COR-L47 (cell line): ENCODE data around the gene CUL2.
"Not testable (repeated sequence)": the region's sequence is repeated elsewhere in the genome, so short reads cannot be mapped to it uniquely, and the experiment has no call there.

Experiments used
- DNase-seq: peaks from one replicate; lab custom pipeline; 2025; lab: John Stamatoyannopoulos, UW

Gene CUL2

GRCh38 chr10:35019041-35020024 lies 70.8 kb downstream of the CUL2 start:
- DNase-seq, result no peak

- DNase-seq, result no peak
Measured at GRCh38 chr10:35017608-35018007, 72.5 kb downstream of the CUL2 start.

GRCh38 chr10:35015843-35016408 lies 74.2 kb downstream of the CUL2 start:
- DNase-seq, result no peak

DNA sequence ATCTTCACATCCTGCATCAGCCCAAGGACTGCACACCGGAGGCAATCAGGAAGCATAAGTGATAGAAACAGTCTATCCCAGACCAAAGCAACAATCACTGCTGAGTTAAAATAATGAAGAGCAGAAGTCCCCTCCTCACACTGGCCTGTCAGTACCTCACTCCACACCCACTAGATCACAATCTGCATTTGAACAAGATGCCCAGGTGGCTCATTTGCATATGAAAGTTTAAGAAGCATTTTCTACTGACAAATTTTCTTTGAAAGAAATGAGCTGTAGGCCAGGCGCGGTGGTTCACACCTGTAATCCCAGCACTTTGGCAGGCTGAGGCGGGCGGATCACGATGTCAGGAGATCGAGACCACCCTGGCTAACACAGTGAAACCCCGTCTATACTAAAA lies 77.4 kb downstream of the CUL2 start:
- DNase-seq, result no peak

GRCh38 chr10:35011771-35012191 lies 78.4 kb downstream of the CUL2 start:
- DNase-seq, result no peak

DNA sequence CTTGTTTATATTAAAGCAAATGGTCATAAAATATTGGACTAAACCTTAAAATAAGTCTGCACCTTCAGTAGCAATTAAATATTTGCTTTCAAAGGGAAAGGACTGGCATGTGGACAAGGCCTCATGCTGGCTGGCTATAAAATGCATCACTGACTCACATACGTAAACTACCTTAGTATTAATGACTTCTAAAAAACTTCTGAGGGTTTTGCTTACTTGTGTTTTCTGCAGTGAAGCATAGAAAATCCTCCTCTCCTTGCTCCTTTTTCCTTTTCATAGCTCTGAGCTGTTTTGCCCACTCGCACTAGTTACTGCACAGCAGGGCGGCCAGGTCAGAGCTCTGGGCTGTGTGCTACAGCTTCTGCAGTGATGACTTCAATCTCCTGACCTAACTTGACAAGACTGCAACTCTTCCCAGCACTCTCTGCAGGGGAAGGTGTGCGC lies 82.3 kb downstream of the CUL2 start:
- DNase-seq, result no peak

- DNase-seq, result no peak
Measured at GRCh38 chr10:35006836-35007235, 83.3 kb downstream of the CUL2 start.

- DNase-seq, result no peak
Measured at GRCh38 chr10:35005868-35006267, 84.3 kb downstream of the CUL2 start.

- DNase-seq, result no peak
Measured at GRCh38 chr10:35004651-35005050, 85.5 kb downstream of the CUL2 start.

- DNase-seq, result no peak
Measured at GRCh38 chr10:35003906-35004305, 86.2 kb downstream of the CUL2 start.

- no peak for DNase-seq
Measured at GRCh38 chr10:35000936-35001335, 89.2 kb downstream of the CUL2 start.

- DNase-seq, result no peak
Measured at GRCh38 chr10:34999532-34999931, 90.6 kb downstream of the CUL2 start.

DNA sequence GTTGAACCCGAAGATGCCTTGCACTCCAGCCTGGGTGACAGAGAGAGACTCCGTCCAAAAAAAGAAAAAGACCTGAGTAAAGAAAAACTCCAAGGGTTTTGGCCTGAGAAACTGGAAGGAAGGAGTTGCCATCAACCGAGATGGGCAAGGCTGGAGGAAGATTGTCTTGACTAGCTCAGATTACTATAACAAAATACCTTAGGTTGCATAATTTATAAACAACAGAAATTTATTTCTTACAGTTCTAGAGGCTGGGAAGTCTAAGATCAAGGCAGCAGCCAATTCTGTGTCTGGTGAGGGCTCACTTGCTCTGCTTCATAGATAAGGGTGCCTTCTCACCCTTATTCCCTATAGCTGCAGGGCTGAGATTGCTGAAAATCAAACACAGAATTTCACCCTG lies 91.2 kb downstream of the CUL2 start:
- DNase-seq, result no peak

- DNase-seq, result no peak
Measured at GRCh38 chr10:34996843-34997242, 93.3 kb downstream of the CUL2 start.

DNA sequence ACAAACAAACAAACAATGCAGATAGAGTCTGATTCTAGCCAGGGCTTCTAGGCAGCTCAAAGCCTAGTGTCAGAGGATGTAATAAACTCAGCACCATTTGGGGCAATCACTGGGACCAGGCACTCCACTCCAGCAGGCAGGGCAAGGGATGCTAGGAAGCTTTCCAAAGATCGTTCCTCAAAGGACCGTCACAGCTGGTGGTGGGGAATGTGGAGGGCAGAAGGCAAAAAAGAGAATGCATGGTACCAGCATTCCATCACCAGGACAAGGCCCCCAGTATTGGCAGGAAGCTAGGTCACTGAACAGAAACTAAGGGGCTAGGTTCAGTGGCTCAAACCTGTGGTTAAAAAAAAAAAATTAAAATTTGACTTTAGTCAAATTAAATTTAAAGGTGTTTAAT lies 94.2 kb downstream of the CUL2 start:
- no peak for DNase-seq

DNA sequence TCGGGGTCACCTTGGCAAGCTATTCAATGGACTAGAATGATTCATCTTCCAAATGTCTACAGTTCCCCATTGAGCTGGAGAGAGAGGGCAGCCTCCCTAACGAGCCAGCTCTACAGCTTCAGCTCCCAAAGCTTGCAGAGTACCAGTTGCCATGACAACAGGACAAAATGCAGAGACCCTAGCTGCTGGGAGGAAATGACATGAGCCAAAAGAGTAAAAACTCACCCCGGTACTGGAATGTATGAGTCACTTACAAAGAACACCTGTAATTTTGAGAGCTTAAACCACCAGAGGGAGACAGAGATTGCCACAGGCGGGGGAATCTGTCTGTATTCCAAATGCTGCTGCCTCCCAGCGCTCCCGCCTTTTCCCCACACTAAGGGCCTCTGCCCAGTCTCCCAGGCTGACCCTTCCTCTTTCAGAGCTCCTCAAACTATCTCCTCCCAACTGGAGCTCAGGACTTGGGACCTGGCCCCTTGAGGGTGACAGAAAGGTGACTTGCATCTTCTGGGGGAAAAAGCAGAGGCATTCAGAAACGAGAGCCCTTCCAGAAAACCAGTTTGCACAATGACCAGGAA lies 95.5 kb downstream of the CUL2 start:
- DNase-seq, result no peak

- no peak for DNase-seq
Measured at GRCh38 chr10:34993782-34994181, 96.4 kb downstream of the CUL2 start.

- DNase-seq, result not testable (repeated sequence)
Measured at GRCh38 chr10:34991117-34991516, 99.0 kb downstream of the CUL2 start.

DNA sequence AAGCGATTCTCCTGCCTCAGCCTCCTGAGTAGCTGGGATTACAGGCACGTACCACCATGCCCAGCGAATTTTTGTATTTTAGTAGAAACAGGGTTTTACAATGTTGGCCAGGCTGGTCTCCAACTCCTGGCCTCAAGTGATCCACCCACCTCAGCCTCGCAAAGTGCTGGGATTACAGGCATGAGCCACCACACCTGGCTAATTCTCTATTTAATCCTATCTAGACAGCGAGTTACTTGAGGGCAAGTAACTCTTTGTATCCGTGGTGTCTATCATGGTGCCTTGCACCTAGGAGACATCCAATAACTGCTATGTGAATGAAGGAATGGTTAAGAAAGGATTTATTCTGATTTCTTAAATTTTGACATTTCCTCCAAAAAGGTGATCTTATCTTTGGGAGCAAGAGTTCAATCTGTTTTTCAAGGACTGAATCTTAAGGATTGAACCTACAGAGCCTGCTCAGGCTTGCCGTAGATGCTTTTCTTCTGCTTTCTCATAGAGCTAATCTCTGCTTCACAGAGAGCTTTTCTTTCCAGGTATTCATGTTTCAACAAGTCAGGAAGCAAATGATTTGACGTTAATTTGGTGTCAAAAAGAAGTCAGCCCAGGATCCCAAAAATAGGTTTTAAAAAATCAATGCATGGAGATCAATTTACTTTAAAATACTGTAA lies 101.6 kb downstream of the CUL2 start:
- no peak for DNase-seq

DNA sequence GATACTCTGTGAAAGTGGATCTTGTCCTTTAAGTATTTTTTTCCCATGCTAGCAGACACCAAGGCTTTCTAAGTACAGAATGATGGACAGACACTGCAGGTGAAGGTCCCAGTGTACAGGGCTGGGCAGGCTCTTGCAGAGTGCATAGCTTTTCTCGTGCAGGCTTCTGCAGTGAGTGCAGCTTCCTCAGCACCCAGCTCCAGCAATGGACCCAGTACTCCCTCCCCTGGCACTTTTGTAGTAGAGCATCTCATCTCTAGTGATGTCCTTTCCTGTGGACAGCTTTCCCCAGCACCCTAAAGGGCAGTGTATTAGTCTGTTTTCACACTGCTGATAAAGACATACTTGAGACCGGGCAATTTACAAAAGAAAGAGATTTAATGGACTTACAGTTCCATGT lies 104.3 kb downstream of the CUL2 start:
- DNase-seq, result no peak

- no peak for DNase-seq
Measured at GRCh38 chr10:34985146-34985545, 105.0 kb downstream of the CUL2 start.

DNA sequence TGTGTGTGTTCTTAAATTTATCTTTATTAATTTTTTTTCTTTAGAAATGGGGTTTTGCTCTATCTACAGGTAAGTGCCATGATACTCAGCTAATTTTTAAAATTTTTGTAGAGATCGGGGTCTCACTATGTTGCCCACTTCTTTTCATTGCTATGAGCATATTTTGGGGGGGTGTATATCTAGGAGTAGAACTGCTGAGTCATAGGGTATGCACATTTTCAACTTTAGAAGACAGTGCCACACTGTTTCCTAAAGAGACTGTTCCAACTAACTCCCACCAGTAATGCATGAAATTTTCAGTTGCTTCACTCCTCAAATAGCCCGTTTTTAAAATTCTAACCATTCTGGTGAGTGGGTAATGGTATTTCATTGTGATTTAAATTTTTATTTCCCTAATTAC lies 108.3 kb downstream of the CUL2 start:
- no peak for DNase-seq

DNA sequence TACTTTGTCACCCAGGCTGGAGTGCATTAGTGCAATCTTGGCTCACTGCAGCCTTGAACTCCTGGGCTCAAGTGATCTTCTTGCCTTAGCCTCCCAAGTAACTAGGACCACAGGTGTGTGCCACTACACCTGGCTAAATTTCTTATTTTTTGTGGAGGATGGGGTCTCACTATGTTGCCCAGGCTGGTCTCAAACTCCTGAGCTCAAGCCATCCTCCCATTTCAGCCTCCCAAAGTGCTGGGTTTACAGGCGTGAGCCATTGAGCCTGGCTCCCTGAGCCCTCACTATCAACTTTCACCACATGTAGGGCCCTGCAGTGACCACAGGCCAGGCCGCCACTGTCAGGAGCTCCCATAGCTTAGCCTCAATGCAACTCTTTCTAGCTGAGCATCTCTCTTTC lies 110.2 kb downstream of the CUL2 start:
- DNase-seq, result no peak
